NCI-H1105 treated with DMSO at 0.1 percent for 48 hours (cell line): Measurements from ENCODE around the gene CFAP61.
"Not testable (repeated sequence)": the region's sequence is repeated elsewhere in the genome, so short reads cannot be mapped to it uniquely, and the experiment has no call there.

Experiments
- DNase-seq: peaks from one replicate; lab custom pipeline; 2025; lab: John Stamatoyannopoulos, UW

Gene CFAP61

DNA sequence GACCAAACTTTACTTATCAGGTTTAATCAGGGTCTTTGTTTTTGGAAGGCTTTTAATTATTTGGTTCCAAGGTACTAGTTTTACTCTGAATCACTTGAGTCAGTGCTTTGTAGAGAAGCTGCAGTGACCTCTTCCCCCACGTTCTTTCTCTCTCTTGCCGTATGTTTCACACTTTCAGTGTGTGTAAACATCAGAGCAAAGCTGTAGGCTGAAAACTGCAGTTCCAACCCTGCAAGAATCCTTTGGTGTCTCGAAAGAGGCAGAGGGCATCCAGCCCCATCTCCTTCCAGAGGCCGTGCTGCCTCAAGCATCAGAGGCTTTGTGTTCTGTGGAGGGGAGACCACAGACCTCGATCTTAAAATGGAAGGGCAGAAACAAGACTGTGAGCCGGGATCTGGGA lies 42.1 kb downstream of the CFAP61 start:
- DNase-seq: no peak

DNA sequence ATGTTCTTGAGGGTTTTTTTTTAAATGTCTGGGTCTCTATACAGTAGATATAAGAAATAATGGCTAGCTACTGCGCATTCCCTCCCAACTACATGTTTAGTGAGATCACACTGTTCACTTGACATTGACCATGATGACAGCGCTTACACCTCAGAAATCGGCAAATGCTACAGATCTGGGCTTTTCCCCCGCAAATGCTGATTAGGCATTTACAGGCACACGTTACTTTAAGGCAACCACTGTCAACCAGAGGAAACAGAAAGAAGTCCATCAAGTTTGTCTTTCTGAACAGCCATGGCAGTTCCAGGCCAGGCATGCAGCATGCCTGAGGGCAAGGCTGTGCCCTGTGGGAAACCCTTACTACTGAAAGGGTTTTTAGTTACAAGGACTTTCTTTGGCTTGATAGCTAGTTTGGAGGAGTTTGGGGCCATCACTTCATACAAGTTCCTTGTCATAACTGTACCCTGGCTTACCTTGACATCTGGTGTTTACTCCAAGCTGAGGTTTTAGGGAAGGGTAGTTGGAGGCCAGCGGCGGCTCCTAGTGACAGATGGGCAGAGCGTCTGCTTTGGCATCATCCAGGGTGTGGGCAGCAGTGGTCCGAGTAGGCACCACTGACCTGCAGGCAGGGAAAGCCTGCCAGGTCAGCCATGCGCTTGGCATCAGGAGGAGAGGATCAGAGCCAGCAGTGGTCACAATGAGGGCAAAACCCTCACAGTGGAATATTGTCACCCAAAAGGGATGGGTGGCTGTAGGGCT lies 43.0 kb downstream of the CFAP61 start:
- no peak for DNase-seq

DNA sequence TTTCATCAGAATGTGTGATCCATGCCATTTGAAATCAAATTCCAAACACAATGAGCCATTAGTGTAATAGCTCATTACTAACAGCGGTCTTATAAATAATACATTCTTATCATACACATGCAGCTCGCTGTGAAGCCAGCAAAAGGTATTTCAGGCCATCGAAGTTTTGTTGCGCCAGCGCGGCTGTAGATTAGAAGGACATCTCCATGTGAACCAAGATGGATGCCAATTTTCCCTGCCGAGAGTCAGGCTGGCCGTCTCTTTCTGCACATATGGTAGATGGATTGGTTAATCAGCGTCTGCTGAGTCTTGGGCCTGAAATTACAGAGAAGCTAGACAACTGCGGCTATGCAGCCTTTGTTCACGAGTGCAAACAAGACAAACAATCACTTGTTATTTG lies 44.1 kb downstream of the CFAP61 start:
- no peak for DNase-seq

DNA sequence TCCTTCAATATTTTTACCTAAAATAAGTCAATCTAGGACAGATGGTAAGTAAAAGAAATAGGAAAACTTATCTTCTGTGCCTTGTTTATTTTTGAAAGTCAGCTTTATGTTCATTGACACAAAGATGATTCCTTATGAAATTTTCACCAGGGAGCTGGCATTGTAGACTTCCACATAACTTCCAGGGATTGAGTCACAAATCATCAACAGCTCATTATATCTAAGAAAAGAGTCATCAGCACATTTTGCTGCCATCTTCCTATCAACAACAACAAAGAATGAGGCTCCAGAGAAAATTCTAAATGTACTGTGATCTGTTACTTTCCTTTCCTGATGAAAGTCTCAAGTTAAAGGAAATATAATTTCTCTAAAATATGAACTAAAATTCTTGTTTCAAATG lies 48.5 kb downstream of the CFAP61 start:
- DNase-seq: no peak

DNA sequence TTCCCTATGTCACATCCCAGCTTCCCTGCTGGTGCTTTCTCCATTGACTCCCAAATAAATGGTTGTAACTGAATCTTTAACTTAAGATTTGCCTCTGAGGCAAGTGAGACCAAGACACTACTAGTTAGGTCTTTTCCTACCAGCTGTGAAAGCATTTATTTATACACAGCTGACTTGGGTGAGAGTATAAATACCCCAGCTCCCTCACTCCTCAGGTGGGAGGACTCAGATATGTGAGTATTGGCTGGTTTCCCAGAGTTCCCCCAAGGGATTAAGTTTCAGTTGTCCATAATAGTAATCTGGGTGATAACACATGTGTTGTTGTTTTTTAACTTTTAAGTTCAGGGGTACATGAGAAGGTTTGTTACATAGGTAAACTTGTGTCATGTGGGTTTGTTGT lies 49.8 kb downstream of the CFAP61 start:
- no peak for DNase-seq

DNA sequence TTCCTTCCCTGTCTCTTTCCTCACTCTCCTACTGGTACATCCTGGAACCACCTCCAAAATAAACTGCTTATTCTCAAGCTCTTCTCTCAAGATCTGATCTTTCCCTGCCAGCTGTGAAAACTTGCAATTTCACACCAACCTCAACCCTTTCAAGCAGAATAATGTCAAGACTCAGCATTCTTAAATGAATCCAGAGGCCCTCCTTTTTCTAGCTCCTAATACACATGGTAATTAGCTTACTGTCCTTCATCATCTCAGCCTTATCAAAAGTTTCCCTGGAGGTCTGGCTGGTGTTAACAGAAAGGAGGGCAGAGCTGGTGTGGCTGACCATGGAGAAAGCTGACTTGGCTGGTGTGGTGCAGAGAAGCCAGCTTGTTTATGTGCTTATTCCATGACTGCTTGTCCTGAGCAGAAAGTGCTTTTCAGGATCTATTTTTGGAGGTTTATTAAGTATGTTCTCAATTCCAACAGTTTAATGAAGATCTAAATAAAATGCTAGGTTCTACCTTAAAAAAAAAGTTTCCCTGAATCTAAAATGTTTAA lies 50.5 kb downstream of the CFAP61 start:
- no peak for DNase-seq

DNA sequence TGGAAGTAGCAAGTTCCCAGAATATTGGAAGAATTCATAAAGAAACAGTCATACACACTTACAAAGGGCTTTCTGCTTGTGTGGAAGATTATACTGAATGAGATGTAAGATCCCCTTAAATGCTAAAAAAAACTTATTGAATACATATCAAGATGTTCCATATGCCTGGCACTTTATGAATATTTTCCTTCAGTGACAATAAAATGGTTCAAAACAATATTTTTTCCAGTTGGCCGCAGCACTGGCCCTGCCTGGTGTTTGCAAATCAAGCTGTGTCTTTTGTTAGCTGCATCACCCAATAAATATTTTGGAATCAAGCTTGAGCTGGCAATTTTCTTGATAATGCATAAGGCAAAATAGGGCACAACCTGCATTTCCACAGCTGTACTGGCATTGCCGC lies 51.2 kb downstream of the CFAP61 start:
- no peak for DNase-seq

DNA sequence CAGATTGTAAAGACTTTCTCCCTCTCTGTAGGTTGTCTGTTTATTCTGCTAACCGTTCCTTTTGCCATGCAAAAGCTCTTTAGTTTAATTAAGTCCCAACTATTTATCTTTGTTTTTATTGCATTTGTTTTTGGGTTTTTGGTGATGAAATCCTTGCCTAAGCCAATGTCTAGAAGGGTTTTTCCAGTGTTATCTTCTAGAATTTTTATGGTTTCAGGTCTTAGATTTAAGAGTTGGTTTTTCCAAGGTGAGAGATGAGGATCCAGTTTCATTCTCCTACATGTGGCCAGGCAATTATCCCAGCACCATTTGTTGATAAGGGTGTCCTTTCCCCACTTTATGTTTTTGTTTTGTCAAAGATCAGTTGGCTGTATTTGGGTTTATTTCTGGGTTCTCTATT lies 70.9 kb downstream of the CFAP61 start:
- not testable (repeated sequence) for DNase-seq

DNA sequence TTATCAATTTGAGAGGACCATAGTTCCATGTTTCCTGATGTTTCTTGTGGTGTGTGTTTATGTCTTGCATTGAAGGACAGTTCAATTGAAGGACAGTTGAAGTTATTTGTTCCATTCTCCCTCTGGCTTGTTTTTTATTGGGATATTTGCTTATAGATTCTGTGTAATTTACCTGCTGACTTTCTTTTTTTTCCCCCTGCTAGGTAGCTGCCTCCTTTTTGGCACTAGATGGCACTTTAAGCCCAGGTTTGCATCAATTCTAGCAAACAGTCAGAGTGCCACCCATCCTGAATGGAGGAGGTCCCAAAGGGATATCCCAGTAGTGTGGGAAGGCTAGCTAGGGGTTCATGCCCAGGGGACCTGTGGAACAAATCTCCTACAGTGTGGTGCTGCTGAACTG lies 78.1 kb downstream of the CFAP61 start:
- peak; percentile 47 for DNase-seq

DNA sequence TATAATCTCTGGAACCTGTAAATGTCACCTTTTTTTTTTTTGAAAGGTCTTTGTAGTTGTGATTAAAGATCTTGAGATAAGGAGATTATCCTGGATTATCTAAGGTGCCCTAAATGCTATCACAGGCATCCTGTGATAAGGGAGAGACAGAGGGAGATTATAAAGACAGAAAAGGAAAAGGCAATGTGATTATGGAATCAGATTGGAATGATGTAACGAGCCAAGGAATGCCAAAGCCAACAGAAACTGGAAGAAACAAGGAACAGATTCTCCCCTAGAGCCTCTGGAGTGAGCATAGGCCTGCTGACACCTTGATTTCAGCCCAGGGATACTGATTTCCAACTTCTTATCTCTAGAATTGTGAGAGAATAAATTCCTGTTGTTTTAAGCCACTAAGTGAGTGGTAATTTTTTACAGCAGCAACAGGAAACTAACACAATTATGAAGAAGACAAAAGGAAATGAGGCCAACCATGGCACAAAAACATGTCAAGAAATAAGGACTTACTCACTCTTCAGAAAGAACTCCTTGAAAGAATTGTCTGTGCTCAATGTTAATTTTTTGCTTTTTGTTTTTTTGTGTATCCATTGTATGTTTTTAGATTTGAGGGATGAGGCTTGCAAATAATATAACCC lies 82.7 kb downstream of the CFAP61 start:
- DNase-seq: no peak

DNA sequence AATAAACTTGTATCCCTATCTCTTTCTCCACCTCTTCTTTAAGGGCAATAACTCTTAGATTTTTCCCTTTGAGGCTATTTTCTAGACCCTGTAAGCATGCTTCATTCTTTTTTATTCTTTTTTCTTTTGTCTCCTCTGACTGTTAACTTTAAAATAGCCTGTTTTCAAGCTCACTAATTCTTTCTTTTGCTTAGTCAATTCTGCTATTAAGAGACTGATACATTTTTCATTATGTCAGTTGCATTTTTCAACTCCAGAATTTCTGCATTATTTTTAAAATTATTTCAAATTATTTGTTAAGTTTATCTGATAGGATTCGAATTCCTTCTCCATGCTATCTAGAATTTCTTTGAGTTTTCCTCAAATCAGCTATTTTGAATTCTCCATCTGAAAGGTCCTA lies 84.0 kb downstream of the CFAP61 start:
- no peak for DNase-seq

DNA sequence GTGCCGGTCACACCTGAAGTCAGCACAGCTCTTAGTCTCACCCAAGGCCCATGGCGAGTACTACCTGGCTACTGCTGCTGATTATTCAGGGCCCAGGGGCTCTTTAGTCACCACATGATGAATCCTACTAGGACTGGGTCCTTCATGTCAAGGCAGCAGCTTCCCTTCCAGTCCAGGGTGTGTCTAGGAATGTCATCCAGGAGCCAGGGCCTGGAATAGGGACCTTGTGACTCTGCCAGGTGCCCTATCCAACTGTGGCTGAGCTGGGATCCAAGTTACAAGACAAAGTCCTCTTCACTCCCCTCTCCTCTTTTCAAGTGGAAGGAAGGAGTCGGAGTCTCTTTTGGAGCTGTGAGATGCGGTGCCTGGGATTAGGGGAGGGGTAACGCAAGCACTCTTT lies 85.5 kb downstream of the CFAP61 start:
- DNase-seq: no peak

DNA sequence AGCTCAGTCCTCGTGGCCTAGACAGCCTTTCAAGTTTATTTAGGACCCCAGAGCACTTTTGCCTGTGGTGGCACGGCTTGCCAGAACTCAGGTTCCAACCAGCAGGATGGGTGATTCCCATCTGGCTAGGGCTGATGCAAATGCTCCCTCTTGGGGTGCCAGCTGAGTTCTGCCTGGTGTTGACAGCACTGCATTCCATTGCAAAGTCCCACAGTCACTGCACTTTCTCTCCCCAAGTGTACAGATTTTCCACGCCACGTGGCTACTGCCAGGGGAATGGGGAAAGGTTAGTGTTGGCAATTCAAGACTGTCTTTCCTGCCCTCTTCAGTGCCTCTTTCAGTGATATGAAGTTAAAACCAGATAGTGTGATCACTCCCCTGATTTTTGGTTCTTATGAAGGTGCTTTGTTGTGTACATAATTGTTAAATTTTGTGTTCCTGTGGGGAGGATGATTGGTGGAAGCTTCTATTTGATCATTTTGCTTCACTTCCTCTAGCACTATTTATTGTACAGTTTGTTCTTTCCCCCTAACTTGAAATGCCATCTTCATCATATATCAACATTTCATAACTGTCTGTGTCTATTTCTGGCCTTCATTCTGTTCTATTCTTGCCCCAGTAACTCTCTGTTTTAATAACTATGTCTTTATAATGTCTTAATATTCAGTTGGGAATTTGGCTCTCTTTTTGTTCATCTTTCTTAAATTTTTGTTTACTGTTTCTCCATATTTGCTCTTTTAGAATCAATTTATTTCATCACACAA lies 86.2 kb downstream of the CFAP61 start:
- no peak for DNase-seq

DNA sequence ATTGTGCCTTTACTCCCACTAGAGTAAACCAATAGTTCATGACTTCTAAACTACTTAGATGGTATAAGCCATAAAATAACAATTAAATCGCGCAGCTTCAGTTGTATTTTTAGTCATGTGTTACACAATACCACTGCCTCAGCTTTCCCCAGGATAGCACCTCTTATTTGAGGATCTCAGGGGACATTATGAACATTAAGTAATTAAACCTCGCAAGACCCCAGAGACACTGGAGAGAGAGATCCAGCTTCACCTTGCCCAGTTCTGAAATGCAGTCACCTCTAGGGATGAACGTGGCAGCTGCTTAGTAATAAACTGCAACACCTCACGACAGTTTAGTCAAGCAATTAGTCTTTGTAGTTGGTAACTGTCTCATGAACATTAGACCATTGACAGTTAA lies 87.1 kb downstream of the CFAP61 start:
- DNase-seq: no peak

DNA sequence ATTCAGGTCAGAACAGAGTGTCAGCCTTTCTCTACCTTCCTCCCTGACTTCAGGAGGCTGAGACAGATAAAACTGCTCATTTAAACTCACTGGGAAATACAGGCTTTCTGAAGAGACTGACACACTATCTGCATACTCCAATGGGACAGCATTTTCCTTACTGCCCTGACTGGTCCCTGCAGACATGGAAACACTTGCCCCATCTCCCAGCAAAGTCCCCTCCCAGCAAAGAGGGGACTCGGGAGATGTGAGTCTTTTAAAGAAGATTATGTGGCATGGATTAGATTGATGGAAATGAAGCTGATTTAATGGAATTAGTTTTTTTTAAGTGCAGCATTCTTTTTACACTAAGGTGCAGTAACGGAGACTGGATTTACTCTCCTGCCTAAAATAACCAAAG lies 90.8 kb downstream of the CFAP61 start:
- DNase-seq: no peak

DNA sequence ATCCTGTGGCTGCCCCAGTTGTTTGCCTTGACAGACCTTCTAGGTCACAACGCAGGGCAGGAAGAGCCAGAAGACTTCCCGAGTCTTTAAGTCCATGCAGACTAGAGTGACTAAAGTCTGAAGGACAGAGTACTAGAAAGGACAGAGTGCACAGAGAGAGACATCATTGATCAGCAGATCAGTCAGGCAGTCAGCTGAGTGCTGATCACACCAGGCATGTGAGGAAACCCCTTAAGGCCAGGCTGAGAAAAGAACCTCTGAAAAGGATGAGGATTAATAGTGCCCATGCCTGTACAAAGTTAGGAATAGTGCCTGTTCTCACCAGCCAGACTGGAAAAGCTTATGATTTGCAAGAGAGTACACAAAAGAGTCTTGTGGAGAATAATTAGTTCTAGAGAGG lies 91.3 kb downstream of the CFAP61 start:
- DNase-seq: no peak

DNA sequence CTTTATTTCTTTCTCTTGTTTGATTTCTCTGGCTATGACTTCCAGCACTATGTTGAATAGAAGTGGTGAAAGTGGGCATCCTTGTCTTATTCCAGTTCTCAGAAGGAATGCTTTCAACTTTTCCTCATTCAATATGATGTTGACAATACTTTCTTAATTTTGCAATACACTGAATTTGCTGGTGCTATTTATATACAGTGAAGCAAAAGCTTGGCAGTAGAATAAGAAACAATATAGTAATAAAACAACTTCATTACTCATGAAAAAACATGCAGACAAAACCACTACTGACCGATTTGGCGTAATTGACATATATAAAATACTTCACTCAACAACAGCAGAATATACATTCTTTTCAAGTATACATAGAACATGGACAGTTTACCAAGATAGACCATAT lies 96.4 kb downstream of the CFAP61 start:
- no peak for DNase-seq

DNA sequence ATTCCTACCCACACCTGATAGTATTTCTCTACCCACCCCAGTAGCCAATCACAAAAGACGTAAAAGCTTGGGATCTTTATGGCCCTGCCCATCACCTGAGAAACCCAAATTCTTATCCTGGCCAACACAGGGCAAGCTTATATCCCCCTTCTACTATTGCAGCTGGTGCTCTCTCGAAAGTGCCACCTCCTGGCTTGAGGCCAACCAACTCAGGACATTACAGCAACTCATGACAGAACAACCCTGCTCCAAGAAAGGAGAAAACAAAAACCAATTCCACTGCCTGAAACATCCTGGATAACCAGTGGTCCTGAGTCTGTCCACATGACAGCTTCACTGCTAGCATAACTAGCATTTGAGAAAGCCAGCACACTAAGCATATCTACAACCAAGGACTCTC lies 97.9 kb downstream of the CFAP61 start:
- no peak for DNase-seq

DNA sequence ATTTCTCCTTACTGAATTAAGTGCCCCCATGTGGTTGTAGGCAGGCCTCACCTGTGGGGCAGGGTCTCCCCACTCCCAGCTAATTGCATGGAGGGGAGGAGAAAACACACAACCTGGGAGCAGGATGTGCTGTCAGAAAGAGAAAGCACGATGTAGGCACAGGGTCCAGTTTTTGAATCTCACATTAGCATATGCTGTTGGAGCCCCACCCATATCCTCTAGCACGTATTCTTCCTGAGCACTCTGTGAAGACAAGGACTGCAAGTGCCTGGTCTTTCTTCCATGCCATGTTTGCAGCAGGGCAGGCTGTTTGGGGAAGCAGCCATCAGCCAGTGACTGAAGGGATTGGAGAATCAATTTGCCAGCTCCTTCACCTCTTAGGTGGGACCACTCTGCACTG lies 108.2 kb downstream of the CFAP61 start:
- no peak for DNase-seq

DNA sequence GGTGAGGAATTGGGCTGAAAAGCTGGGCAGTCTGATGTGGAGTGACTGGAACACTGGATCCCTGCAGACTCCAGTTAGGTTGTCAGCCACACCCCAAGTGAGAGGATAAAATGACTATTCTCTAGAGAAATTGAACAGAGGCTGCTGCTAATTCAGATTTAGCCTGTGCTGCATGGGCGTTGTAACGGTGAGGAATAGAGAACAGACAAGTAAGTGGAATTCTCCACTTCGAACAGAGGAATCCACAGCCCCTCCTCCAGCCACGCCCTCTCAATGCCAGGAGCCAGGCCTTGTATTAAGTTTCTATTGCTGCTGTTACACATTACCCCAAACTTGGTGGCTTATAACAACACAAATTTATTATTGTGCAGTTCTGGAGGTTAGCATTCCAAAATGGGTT lies 109.3 kb downstream of the CFAP61 start:
- no peak for DNase-seq

DNA sequence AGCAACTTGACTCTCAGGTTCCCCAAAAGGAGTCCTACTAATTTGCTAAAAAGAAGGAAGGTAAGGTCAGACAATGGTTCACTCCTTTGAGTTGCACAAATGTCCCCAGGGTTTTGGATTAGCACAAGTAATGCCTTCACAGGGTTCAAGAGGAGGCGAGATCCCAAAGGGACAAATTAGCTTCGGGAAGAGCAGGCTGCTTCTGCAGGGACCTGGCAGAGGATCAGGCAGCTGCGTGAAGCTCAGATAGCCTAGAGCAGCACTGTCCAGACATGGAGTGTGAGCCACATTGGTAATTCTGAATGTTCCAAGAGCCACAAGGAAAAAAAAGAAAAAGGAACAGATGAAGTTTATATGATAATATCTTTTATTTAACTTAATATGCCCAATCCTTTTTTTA lies 115.4 kb downstream of the CFAP61 start:
- no peak for DNase-seq

DNA sequence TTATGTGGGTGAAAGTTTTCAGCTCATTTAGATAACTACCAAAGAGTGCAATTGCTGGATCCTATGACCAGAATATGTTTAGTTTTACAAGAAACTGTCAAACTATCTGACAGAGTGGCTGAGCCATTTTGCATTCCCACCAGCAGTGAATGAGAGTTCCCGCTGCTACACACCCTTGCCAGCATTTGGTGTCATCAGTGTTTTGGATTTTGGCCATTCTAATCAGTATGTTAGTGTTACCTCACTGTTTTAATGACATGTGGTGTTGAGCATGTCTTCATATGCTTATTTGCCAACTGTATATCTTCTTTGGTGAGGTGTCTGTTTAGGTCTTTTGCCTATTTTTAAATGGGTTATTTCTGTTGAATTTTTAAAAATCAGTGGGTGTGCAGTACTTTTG lies 120.9 kb downstream of the CFAP61 start:
- no peak for DNase-seq
